NCI-H748 treated with DMSO at 0.1 percent for 48 hours (cell line): ENCODE measurements around the gene CERT1.

Source experiments
- DNase-seq: peaks from one replicate; lab custom pipeline; 2025; lab: John Stamatoyannopoulos, UW

The CERT1 gene

GRCh38 chr5:75472973-75473372, 38.5 kb downstream of the CERT1 start:
- DNase-seq, result no peak

GRCh38 chr5:75471193-75471592, 40.2 kb downstream of the CERT1 start:
- DNase-seq, result no peak

GRCh38 chr5:75469017-75469416, 42.4 kb downstream of the CERT1 start:
- no peak for DNase-seq

GRCh38 chr5:75468593-75468992, 42.8 kb downstream of the CERT1 start:
- DNase-seq, result no peak

GRCh38 chr5:75466006-75466716, 45.3 kb downstream of the CERT1 start:
- no peak for DNase-seq

GRCh38 chr5:75465480-75465879, 45.9 kb downstream of the CERT1 start:
- no peak for DNase-seq

GRCh38 chr5:75463726-75464125, 47.7 kb downstream of the CERT1 start:
- DNase-seq, result no peak

GRCh38 chr5:75461679-75462078, 49.8 kb downstream of the CERT1 start:
- DNase-seq, result no peak

GRCh38 chr5:75460942-75461610, 50.4 kb downstream of the CERT1 start:
- no peak for DNase-seq

GRCh38 chr5:75460532-75460931, 50.9 kb downstream of the CERT1 start:
- DNase-seq, result no peak

GRCh38 chr5:75457691-75458090, 53.7 kb downstream of the CERT1 start:
- no peak for DNase-seq

- no peak for DNase-seq
Observed at GRCh38 chr5:75457161-75457560, 54.3 kb downstream of the CERT1 start.

- no peak for DNase-seq
Observed at GRCh38 chr5:75450069-75450468, 61.4 kb downstream of the CERT1 start.

GRCh38 chr5:75446068-75446467, 65.4 kb downstream of the CERT1 start:
- no peak for DNase-seq

GRCh38 chr5:75441560-75441959, 69.9 kb downstream of the CERT1 start:
- no peak for DNase-seq

GRCh38 chr5:75439276-75439675, 72.2 kb downstream of the CERT1 start:
- no peak for DNase-seq

GRCh38 chr5:75438722-75439121, 72.7 kb downstream of the CERT1 start:
- no peak for DNase-seq

- DNase-seq, result no peak
Observed at GRCh38 chr5:75435096-75435495, 76.3 kb downstream of the CERT1 start.

- no peak for DNase-seq
Observed at GRCh38 chr5:75433814-75434506, 77.5 kb downstream of the CERT1 start.

- DNase-seq, result no peak
Observed at GRCh38 chr5:75414241-75414640, 97.2 kb downstream of the CERT1 start.

GRCh38 chr5:75412111-75412990, 99.1 kb downstream of the CERT1 start:
- DNase-seq, result no peak

- DNase-seq, result no peak
Observed at GRCh38 chr5:75405296-75405695, 106.1 kb downstream of the CERT1 start.
